ENCODE measurements around the gene ALKBH5. TPM values are rescaled to one million over a fixed set of nuclear protein-coding genes. Genes with fewer than 3 reads are reported as not detected.

Gene ALKBH5
- total RNA-seq, 1 experiment from 2014 or later, result 94.5 TPM

GRCh38 chr17:18142417-18142816, 41.2 kb upstream of the ALKBH5 start:
- H3K4me1 ChIP-seq (ENCODE audit: control insufficient read depth, insufficient read depth, low read length), result no peaks in the 10 kb centered on the region

More at GRCh38 chr17:18142417-18142816, 41.2 kb upstream of the ALKBH5 start:
- in situ Hi-C loops (cut with HindIII; ENCODE audit: low pct_unique_long_range_greater_than_20kb, low sequenced_read_pairs), result no loop called here
- Histone ChIP-seq H3K27ac (ENCODE audit: low read length) (no peak overlapping the region), H3K36me3 (ENCODE audit: control insufficient read depth, insufficient read depth, low read length) (no peaks in the 10 kb centered on the region), H3K4me3 (ENCODE audit: low read depth in 2 of 2, low read length in 2 of 2) (no peak overlapping the region), H3K9me3 (ENCODE audit: control insufficient read depth, insufficient read depth, low read depth, low read length) (no peaks in the 10 kb centered on the region), H3K27me3 (ENCODE audit: control insufficient read depth, insufficient read depth, low read length) (no peaks in the 10 kb centered on the region)
- intact Hi-C loops (cut with micrococcal nuclease; ENCODE audit: unreplicated experiment), result loop anchor here (10.0 kb wide), 1 partner anchor 72 kb away; no protein-coding TSS in a partner anchor
- ChIA-PET CTCF (no interaction called here), POLR2A (no interaction called here)
- ATAC-seq (no peak), DNase-seq (ENCODE audit: low read depth, low spot score) (no peak)
- TF ChIP-seq SIN3A (IDR thresholded peaks at IDR 0.05; ENCODE audit: borderline replicate concordance, insufficient read depth, low read depth, low read length) (no peak), TCF7L2 (IDR thresholded peaks at IDR 0.05; ENCODE audit: low read depth, low read length) (no peak), REST (IDR thresholded peaks at IDR 0.05; ENCODE audit: insufficient read depth in 1 of 2, low read depth in 2 of 2, low read length in 1 of 2) (no peak), POLR2AphosphoS5 (IDR thresholded peaks at IDR 0.05; ENCODE audit: low read depth, low read length) (no peak), CTCF (IDR thresholded peaks at IDR 0.05) (no peak)
- BruUV-seq (replicated peaks), result no TSS peak
